Sigmoid colon (tissue), 7 donors: Measurements from ENCODE around the gene ARHGAP6. TPM values are rescaled to one million over a fixed set of nuclear protein-coding genes. Genes with fewer than 3 reads are reported as not detected.

Experiments used
- DNase-seq: peaks from one replicate; pipeline ENCODE4 v3.0.0-alpha.2; 2019
- H3K27ac ChIP-seq, 4 donors: fragments of 200-600 bp; sonication (generic); one replicate each; pipeline ENCODE4 v1.5.1; 2016 to 2019; ENCODE audit warnings: mild to moderate bottlenecking in 1 of 4
- H3K27me3 ChIP-seq, 3 donors: fragments of 200-600 bp; sonication (generic); one replicate each; pipeline ENCODE4 v1.5.1; 2019; ENCODE audit warnings: mild to moderate bottlenecking in 1 of 3
- H3K36me3 ChIP-seq, 4 donors: fragments of 200-600 bp; sonication (generic); one replicate each; pipeline ENCODE4 v1.5.1; 2016 to 2019
- H3K4me1 ChIP-seq, 4 donors: fragments of 200-600 bp; sonication (generic); one replicate each; pipeline ENCODE4 v1.5.1; 2017 to 2019
- H3K4me3 ChIP-seq, 4 donors: fragments of 200-600 bp; sonication (generic); one replicate each; pipeline ENCODE4 v1.5.1; 2017 to 2019; ENCODE audit warnings: mild to moderate bottlenecking in 2 of 4, moderate library complexity in 1 of 4
- H3K9me3 ChIP-seq, 4 donors: fragments of 200-600 bp in 3 of 4; sonication (generic) in 3 of 4; one replicate each; pipeline versions ENCODE4 v1.5.1 to v1.6.1; 2013 to 2019
- EP300 ChIP-seq, 4 donors: sonication (generic); formaldehyde crosslinking; IDR thresholded peaks; one replicate each; pipeline ENCODE4 v1.6.1; 2017; ENCODE audit warnings: antibody characterized with exemption in 4 of 4
- POLR2A ChIP-seq, 2 donors: fragments of 450-650 bp; IDR thresholded peaks; one replicate each; pipeline ENCODE4 v1.6.1; 2016; ENCODE audit warnings: antibody characterized with exemption in 2 of 2, mild to moderate bottlenecking in 2 of 2, moderate library complexity in 2 of 2
- POLR2AphosphoS5 ChIP-seq, 4 donors: sonication (generic); formaldehyde crosslinking; IDR thresholded peaks; one replicate each; pipeline ENCODE4 v1.6.1; 2017; ENCODE audit warnings: antibody characterized with exemption in 4 of 4
- WGBS, 2 donors: extraction: QIAGEN DNeasy Blood & Tissue Kit; methylation state at CpG; one replicate each; pipeline ENCODE4 v1.1.7; 2013; 5-methylcytosine and 5-hydroxymethylcytosine counted together
- intact Hi-C: fragments of 100-400 bp; cut with DNase I; formaldehyde crosslinking; loops from one replicate; pipeline ENCODE4 v1.15.1; 2023
- polyA plus RNA-seq, 3 donors: library from polyadenylated mRNA; stranded (reverse); fragments of 200-250 nt; gene quantifications; one replicate each; pipeline ENCODE4 v1.2.3, GENCODE V29; 2013
- total RNA-seq, 4 donors: library from RNA; depleted of rRNA; stranded (reverse); fragments of >200 nt; gene quantifications; one replicate each; pipeline ENCODE4 v1.1.0, GENCODE V29; 2016
- TF ChIP-seq, protein P1 (sequence below), 4 experiments: fragments of 450-650 bp in 3 of 4; fragments of 200-600 bp in 1 of 4; IDR thresholded peaks; one replicate each; pipeline ENCODE4 v1.5.1; 2016 to 2019; ENCODE audit warnings: antibody characterized with exemption in 4 of 4, mild to moderate bottlenecking in 3 of 4, moderate library complexity in 2 of 4
- donor health status: healthy with polysubstance abuse.
- donor health status: Bipolar disorder and iron deficiency.
- donor health status: healthy.

The ARHGAP6 gene
- total and polyA plus RNA-seq, 7 donors, result 1.4 to 47.6 (median 36.2) TPM

DNA sequence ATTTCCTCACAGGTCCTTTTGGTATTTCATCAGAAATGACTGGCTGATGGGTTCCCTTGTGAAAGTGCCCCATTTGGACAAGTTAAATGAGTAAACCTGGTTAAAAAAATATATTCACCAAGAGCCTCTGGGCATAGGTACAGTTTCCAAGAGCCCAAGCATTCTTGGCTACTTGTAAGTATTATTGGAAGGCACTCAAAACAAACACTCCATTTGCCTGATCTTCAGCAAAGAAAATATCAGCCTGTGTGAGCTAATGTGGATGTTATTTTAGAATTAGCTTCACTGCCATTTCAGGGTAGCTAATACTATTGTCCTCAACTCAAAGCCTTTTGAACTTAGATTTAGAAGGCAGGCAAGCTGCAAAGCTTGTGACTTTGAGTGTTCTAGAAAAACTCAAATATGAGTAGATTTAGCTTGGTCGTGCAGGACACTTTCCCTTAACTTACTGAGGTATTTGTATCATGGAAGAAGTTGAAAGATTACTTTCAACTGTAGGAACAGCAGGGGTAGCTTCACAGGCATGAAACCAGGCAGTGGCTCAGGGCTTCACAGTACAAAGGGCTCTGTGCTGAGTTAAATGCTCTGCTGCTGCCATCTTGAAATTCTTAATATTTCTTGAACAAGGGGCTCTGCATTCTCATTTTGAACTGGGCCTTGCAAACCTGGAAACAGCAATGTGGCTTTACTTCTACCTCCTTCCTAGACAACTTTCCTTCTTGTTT lies 195.3 kb downstream of the ARHGAP6 start:
- no peak for TF ChIP-seq EP300 (IDR thresholded peaks at IDR 0.05)
- no peak for TF ChIP-seq POLR2AphosphoS5 (IDR thresholded peaks at IDR 0.05)
- TF ChIP-seq POLR2A (IDR thresholded peaks at IDR 0.05), result no peak
- TF ChIP-seq, protein P1, sequence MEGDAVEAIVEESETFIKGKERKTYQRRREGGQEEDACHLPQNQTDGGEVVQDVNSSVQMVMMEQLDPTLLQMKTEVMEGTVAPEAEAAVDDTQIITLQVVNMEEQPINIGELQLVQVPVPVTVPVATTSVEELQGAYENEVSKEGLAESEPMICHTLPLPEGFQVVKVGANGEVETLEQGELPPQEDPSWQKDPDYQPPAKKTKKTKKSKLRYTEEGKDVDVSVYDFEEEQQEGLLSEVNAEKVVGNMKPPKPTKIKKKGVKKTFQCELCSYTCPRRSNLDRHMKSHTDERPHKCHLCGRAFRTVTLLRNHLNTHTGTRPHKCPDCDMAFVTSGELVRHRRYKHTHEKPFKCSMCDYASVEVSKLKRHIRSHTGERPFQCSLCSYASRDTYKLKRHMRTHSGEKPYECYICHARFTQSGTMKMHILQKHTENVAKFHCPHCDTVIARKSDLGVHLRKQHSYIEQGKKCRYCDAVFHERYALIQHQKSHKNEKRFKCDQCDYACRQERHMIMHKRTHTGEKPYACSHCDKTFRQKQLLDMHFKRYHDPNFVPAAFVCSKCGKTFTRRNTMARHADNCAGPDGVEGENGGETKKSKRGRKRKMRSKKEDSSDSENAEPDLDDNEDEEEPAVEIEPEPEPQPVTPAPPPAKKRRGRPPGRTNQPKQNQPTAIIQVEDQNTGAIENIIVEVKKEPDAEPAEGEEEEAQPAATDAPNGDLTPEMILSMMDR (IDR thresholded peaks at IDR 0.05), result no peak
- Histone ChIP-seq H3K36me3 (no peaks in the 10 kb centered on the region), H3K4me1 (peaks cover 0 to 16% (median 4%) of the 10 kb centered on the region in 4 donors), H3K4me3 (no peak overlapping the region), H3K27ac (peak overlapping the region; percentile 26 to 66 (median 52)), H3K9me3 (no peaks in the 10 kb centered on the region), H3K27me3 (peaks cover 0 to 3% (median 0%) of the 10 kb centered on the region in 3 donors)
- DNase-seq, result no peak
- 73 to 83% methylated on average over 1 of the region's 1 CpG for WGBS, 2 donors
- intact Hi-C loops, result no loop called here

DNA sequence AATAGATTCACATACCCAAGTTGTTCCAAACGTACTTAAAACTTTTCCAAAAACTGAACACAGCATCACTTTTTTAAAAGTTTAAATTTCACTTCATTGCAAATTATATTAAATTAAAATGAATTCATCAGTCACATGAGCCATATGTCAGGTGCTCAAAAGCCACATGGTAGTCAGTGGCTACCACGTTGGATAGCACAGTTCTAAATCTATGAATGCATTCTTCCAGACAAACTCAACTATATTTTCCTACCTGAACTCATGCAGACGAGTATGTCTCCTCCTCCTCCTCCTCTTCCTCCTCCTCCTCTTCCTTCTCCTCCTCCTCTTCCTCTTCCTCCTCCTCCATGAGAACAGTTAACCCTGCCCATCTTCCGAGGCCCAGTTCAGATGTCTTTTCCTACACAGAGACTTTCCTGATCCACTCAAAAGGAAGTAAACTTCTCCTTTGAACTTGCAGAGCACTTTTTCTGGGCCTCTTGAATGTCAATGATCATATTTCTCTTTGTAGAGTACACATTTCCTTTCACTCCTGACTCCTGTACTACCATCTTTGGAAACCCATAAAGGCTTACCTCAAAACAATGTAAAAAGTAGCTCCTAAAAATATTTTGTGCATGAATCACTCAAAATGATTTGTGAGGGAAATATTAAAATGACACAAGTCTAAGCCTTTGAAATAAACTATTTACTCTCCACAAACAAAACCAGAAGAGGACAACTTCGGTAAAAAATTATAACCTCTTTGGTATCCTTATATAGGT lies 199.9 kb downstream of the ARHGAP6 start:
- Histone ChIP-seq H3K27ac (peak overlapping the region in 1 of 4 donors; percentile 5), H3K9me3 (no peaks in the 10 kb centered on the region), H3K4me3 (no peak overlapping the region), H3K36me3 (no peaks in the 10 kb centered on the region), H3K27me3 (peaks cover 0 to 3% (median 0%) of the 10 kb centered on the region in 3 donors), H3K4me1 (peaks cover 0 to 22% (median 8%) of the 10 kb centered on the region in 4 donors)
- TF ChIP-seq POLR2AphosphoS5 (IDR thresholded peaks at IDR 0.05), result no peak
- TF ChIP-seq, protein P1 (IDR thresholded peaks at IDR 0.05), result no peak
- 79 to 87% methylated on average over 5 of the region's 5 CpGs for WGBS, 2 donors
- intact Hi-C loops, result no loop called here
- DNase-seq, result no peak

- DNase-seq, result no peak
- TF ChIP-seq, protein P1 (IDR thresholded peaks at IDR 0.05), result no peak
- TF ChIP-seq POLR2A (IDR thresholded peaks at IDR 0.05), result no peak
- Histone ChIP-seq H3K9me3 (no peaks in the 10 kb centered on the region), H3K27ac (peak overlapping the region in 1 of 4 donors; percentile 14), H3K4me1 (peaks cover 0 to 13% (median 7%) of the 10 kb centered on the region in 4 donors), H3K27me3 (peaks cover 0 to 3% (median 0%) of the 10 kb centered on the region in 3 donors), H3K36me3 (no peaks in the 10 kb centered on the region), H3K4me3 (no peak overlapping the region)
- intact Hi-C loops, result no loop called here
- WGBS, 2 donors, result 93% methylated on average over 8 of the region's 8 CpGs
Observed at GRCh38 chrX:11464836-11465463, 200.8 kb downstream of the ARHGAP6 start.

- H3K36me3 ChIP-seq, result no peaks in the 10 kb centered on the region
- no peaks in the 10 kb centered on the region for H3K27me3 ChIP-seq
- H3K4me3 ChIP-seq, result no peak overlapping the region
- TF ChIP-seq EP300 (IDR thresholded peaks at IDR 0.05), result no peak
- TF ChIP-seq POLR2A (IDR thresholded peaks at IDR 0.05), result no peak
- TF ChIP-seq, protein P1 (IDR thresholded peaks at IDR 0.05), result no peak
- no peak for TF ChIP-seq POLR2AphosphoS5 (IDR thresholded peaks at IDR 0.05)
- H3K4me1 ChIP-seq, result peaks cover 0 to 13% (median 7%) of the 10 kb centered on the region in 4 donors
- intact Hi-C loops, result no loop called here
- peak overlapping the region in 1 of 4 donors; percentile 14 for H3K27ac ChIP-seq
- 44 to 81% methylated on average over 1 of the region's 1 CpG for WGBS, 2 donors
- no peak for DNase-seq
- no peaks in the 10 kb centered on the region for H3K9me3 ChIP-seq
Observed at GRCh38 chrX:11464380-11464779, 201.3 kb downstream of the ARHGAP6 start.
